H9 (cell line): ENCODE measurements around the gene TRAF6. TPM values are rescaled to one million over a fixed set of nuclear protein-coding genes. Genes with fewer than 3 reads are reported as not detected.

Experiments
- DNase-seq: peaks from one replicate; pipeline ENCODE4 v3.0.0-alpha.2; 2017
- H2AFZ ChIP-seq: one replicate; pipeline ENCODE4 v1.6.1; 2013; ENCODE audit warnings: mild to moderate bottlenecking, low read length, control low read depth, moderate library complexity
- H2AK5ac ChIP-seq: 2 replicates; pipeline ENCODE4 v1.6.1; 2013; ENCODE audit warnings: low read length, control low read depth, mixed read lengths; ENCODE audit not compliant: insufficient read length
- H2BK120ac ChIP-seq: one replicate; pipeline ENCODE4 v1.6.1; 2013; ENCODE audit warnings: low read depth, mild to moderate bottlenecking, low read length, control low read depth, inconsistent platforms; ENCODE audit not compliant: poor library complexity, severe bottlenecking
- H2BK12ac ChIP-seq: 2 replicates; pipeline ENCODE4 v1.6.1; 2013; ENCODE audit warnings: low read length, control low read depth, mixed read lengths, low read depth; ENCODE audit not compliant: insufficient read length
- H2BK15ac ChIP-seq: 2 replicates; pipeline ENCODE4 v1.6.1; 2013; ENCODE audit warnings: low read depth, low read length, control low read depth
- H2BK20ac ChIP-seq: one replicate; pipeline ENCODE4 v1.6.1; 2013; ENCODE audit warnings: low read depth, mild to moderate bottlenecking, low read length, control low read depth, inconsistent platforms; ENCODE audit not compliant: poor library complexity, severe bottlenecking
- H2BK5ac ChIP-seq: 2 replicates; pipeline ENCODE4 v1.6.1; 2013; ENCODE audit warnings: low read length, control low read depth, mixed read lengths; ENCODE audit not compliant: insufficient read length
- H3K14ac ChIP-seq: 2 replicates; pipeline ENCODE4 v1.6.1; 2013; ENCODE audit warnings: low read length, control low read depth; ENCODE audit not compliant: insufficient read depth
- H3K18ac ChIP-seq: 2 replicates; pipeline ENCODE4 v1.6.1; 2013; ENCODE audit warnings: low read depth, mild to moderate bottlenecking, mixed read lengths, low read length, control low read depth; ENCODE audit not compliant: insufficient read length
- H3K23ac ChIP-seq: 2 replicates; pipeline ENCODE4 v1.6.1; 2013; ENCODE audit warnings: low read length, control low read depth, mixed read lengths, low read depth; ENCODE audit not compliant: insufficient read length
- H3K23me2 ChIP-seq: 2 replicates; pipeline ENCODE4 v1.6.1; 2013; ENCODE audit warnings: low read depth, mild to moderate bottlenecking, mixed read lengths, low read length, control low read depth; ENCODE audit not compliant: insufficient read length, poor library complexity, severe bottlenecking
- H3K27ac ChIP-seq: 2 replicates; pipeline ENCODE4 v1.5.1; 2013; ENCODE audit warnings: low read length, control low read depth, mixed read lengths, low read depth; ENCODE audit not compliant: insufficient read length
- H3K27me3 ChIP-seq: 2 replicates; pipeline ENCODE4 v1.6.1; 2013; ENCODE audit warnings: low read length, control low read depth, inconsistent platforms; ENCODE audit not compliant: insufficient read depth
- H3K4ac ChIP-seq: 2 replicates; pipeline ENCODE4 v1.6.1; 2013; ENCODE audit warnings: low read depth, mild to moderate bottlenecking, control low read depth, inconsistent platforms, low read length, moderate library complexity
- H3K4me1 ChIP-seq: 2 replicates; pipeline ENCODE4 v1.6.1; 2013; ENCODE audit warnings: low read length, control low read depth, inconsistent platforms; ENCODE audit not compliant: insufficient read depth
- H3K4me2 ChIP-seq: 2 replicates; pipeline ENCODE4 v1.6.1; 2013; ENCODE audit warnings: low read length, control low read depth, mixed read lengths; ENCODE audit not compliant: insufficient read length, insufficient read depth
- H3K56ac ChIP-seq: 2 replicates; pipeline ENCODE4 v1.6.1; 2013; ENCODE audit warnings: low read depth, mild to moderate bottlenecking, mixed read lengths, low read length, control low read depth; ENCODE audit not compliant: insufficient read length
- H3K79me1 ChIP-seq: 2 replicates; pipeline ENCODE4 v1.6.1; 2013; ENCODE audit warnings: low read depth, mild to moderate bottlenecking, moderate library complexity, low read length, control low read depth, inconsistent platforms; ENCODE audit not compliant: insufficient read depth, poor library complexity, severe bottlenecking
- H3K79me2 ChIP-seq: 2 replicates; pipeline ENCODE4 v1.6.1; 2013; ENCODE audit warnings: low read length, control low read depth, inconsistent platforms; ENCODE audit not compliant: insufficient read depth
- H3K9ac ChIP-seq: 2 replicates; pipeline ENCODE4 v1.6.1; 2013; ENCODE audit warnings: low read length, control low read depth, mixed read lengths; ENCODE audit not compliant: insufficient read length; ENCODE audit errors: extremely low read depth
- H3K9me3 ChIP-seq: one replicate; pipeline ENCODE4 v1.6.1; 2013; ENCODE audit warnings: low read depth, low read length, inconsistent platforms; ENCODE audit not compliant: control insufficient read depth
- H3T11ph ChIP-seq: one replicate; pipeline ENCODE4 v1.6.1; 2013; ENCODE audit warnings: mild to moderate bottlenecking, low read length, control low read depth, inconsistent platforms
- H4K20me1 ChIP-seq: one replicate; pipeline ENCODE4 v1.6.1; 2013; ENCODE audit not compliant: control insufficient read depth, insufficient read length, insufficient read depth
- H4K5ac ChIP-seq: 2 replicates; pipeline ENCODE4 v1.6.1; 2013; ENCODE audit warnings: low read depth, mild to moderate bottlenecking, mixed read lengths, low read length, control low read depth; ENCODE audit not compliant: insufficient read length
- H4K8ac ChIP-seq: replicated peaks from 2 replicates; pipeline ENCODE4 v1.6.1; 2013; ENCODE audit warnings: low read length, control low read depth, mixed read lengths, low read depth; ENCODE audit not compliant: insufficient read length
- H4K91ac ChIP-seq: 2 replicates; pipeline ENCODE4 v1.6.1; 2013; ENCODE audit warnings: low read depth, mild to moderate bottlenecking, moderate library complexity, mixed read lengths, low read length, control low read depth; ENCODE audit not compliant: insufficient read length
- H3K27ac Mint-ChIP-seq, 3 experiments: 2 replicates in 2 of 3; 3 replicates in 1 of 3; pipeline ENCODE4 v1.8.0; 2020 to 2021; ENCODE audit warnings: mixed read lengths in 3 of 3, mild to moderate bottlenecking in 1 of 3, moderate library complexity in 1 of 3
- H3K27me3 Mint-ChIP-seq: 2 replicates; pipeline ENCODE4 v1.8.0; 2021; ENCODE audit warnings: low read depth, mild to moderate bottlenecking, moderate library complexity, mixed read lengths
- H3K36me3 Mint-ChIP-seq, 3 experiments: 2 replicates in 2 of 3; 3 replicates in 1 of 3; pipeline ENCODE4 v1.8.0; 2020 to 2021; ENCODE audit warnings: low read depth in 3 of 3, mixed read lengths in 3 of 3; ENCODE audit not compliant: insufficient read depth in 1 of 3
- H3K4me1 Mint-ChIP-seq, 2 experiments: 2 replicates each; pipeline ENCODE4 v1.8.0; 2020; ENCODE audit warnings: mixed read lengths in 2 of 2
- H3K4me3 Mint-ChIP-seq, 2 experiments: 2 replicates in 1 of 2; 3 replicates in 1 of 2; pipeline ENCODE4 v1.8.0; 2020 to 2021; ENCODE audit warnings: mild to moderate bottlenecking in 2 of 2, mixed read lengths in 2 of 2, moderate library complexity in 1 of 2
- H3K9me3 Mint-ChIP-seq, 2 experiments: 2 replicates in 1 of 2; 3 replicates in 1 of 2; pipeline ENCODE4 v1.8.0; 2020; ENCODE audit warnings: mild to moderate bottlenecking in 2 of 2, mixed read lengths in 2 of 2, moderate library complexity in 1 of 2
- CTCF ChIP-seq: fragments of 200-600 bp; sonication (generic); conservative IDR thresholded peaks from 3 replicates; pipeline ENCODE4 v1.8.0; 2021; ENCODE audit warnings: antibody characterized with exemption, mild to moderate bottlenecking
- WGBS: extraction: QIAGEN DNeasy Blood & Tissue Kit; methylation state at CpG from one replicate; pipeline ENCODE4 v1.1.7; 2013; ENCODE audit warnings: missing lambda C conversion rate, low lambda C conversion rate, mixed read lengths; ENCODE audit not compliant: insufficient read length; ENCODE audit errors: extremely low coverage; 5-methylcytosine and 5-hydroxymethylcytosine counted together
- total RNA-seq: library from RNA; stranded (reverse); gene quantifications from 2 replicates; pipeline ENCODE4 v1.2.1, GENCODE V29; 2021

Gene TRAF6
- total RNA-seq, 1 experiment from 2014 or later: 9.9 TPM

- no peak overlapping the region for H3K4me3 Mint-ChIP-seq
- Histone ChIP-seq H3K56ac (no peak overlapping the region), H4K5ac (no peak overlapping the region), H3K23me2 (no peaks in the 10 kb centered on the region), H2BK120ac (no peak overlapping the region), H4K91ac (no peak overlapping the region), H2BK5ac (no peak overlapping the region), H3K23ac (no peak overlapping the region), H3K4me2 (no peak overlapping the region), H3K9ac (no peak overlapping the region), H3K4me1 (no peaks in the 10 kb centered on the region), H3K18ac (no peak overlapping the region), H2BK15ac (no peak overlapping the region), H3K27ac (no peak overlapping the region), H2BK12ac (no peak overlapping the region), H3K4ac (no peak overlapping the region), H2AFZ (no peak overlapping the region), H2AK5ac (no peak overlapping the region), H3K9me3 (no peaks in the 10 kb centered on the region), H3K79me2 (no peaks in the 10 kb centered on the region), H3T11ph (no peak overlapping the region), H3K14ac (no peak overlapping the region), H2BK20ac (no peak overlapping the region), H4K8ac (no peak overlapping the region), H3K27me3 (no peaks in the 10 kb centered on the region), H3K79me1 (no peaks in the 10 kb centered on the region), H4K20me1 (no peaks in the 10 kb centered on the region)
- H3K4me1 Mint-ChIP-seq: peaks cover 16 to 18% of the 10 kb centered on the region in 2 experiments
- TF ChIP-seq CTCF: no peak
- H3K36me3 Mint-ChIP-seq: no peaks in the 10 kb centered on the region
- H3K27ac Mint-ChIP-seq: no peak overlapping the region
- H3K9me3 Mint-ChIP-seq: no peaks in the 10 kb centered on the region
- no CpG with 5 or more reads among the region's 3 CpGs for WGBS
- no peaks in the 10 kb centered on the region; the same call in 1 of the 2 replicates for H3K27me3 Mint-ChIP-seq
- no peak for DNase-seq
These were observed 46.3 kb downstream of the TRAF6 start for GRCh38 chr11:36463781-36464180.
